HG03457 (cell line): ENCODE results near the gene SH3TC1.

Experiments used
- ATAC-seq: cut with Tn5 transposase; IDR thresholded peaks from one replicate; pipeline ENCODE4 v1.9.1; 2021; ENCODE audit warnings: moderate number of reproducible peaks; ENCODE audit not compliant: unreplicated experiment

The SH3TC1 gene

GRCh38 chr4:8272472-8273428, 73.7 kb downstream of the SH3TC1 start:
- ATAC-seq = no peak

GRCh38 chr4:8273450-8273849, 74.4 kb downstream of the SH3TC1 start:
- no peak for ATAC-seq

GRCh38 chr4:8274066-8274652, 75.1 kb downstream of the SH3TC1 start:
- ATAC-seq = no peak

GRCh38 chr4:8274765-8275547, 75.9 kb downstream of the SH3TC1 start:
- ATAC-seq = no peak

- no peak for ATAC-seq
Measured at GRCh38 chr4:8275548-8275910, 76.4 kb downstream of the SH3TC1 start.

GRCh38 chr4:8276358-8277240, 77.5 kb downstream of the SH3TC1 start:
- ATAC-seq = no peak

GRCh38 chr4:8277356-8278008, 78.4 kb downstream of the SH3TC1 start:
- ATAC-seq = no peak

- ATAC-seq = no peak
Measured at GRCh38 chr4:8278009-8278395, 78.9 kb downstream of the SH3TC1 start.

- no peak for ATAC-seq
Measured at GRCh38 chr4:8278421-8279287, 79.6 kb downstream of the SH3TC1 start.

- ATAC-seq = no peak
Measured at GRCh38 chr4:8279321-8280157, 80.4 kb downstream of the SH3TC1 start.

- ATAC-seq = no peak
Measured at GRCh38 chr4:8280158-8280875, 81.2 kb downstream of the SH3TC1 start.

GRCh38 chr4:8280876-8281440, 81.9 kb downstream of the SH3TC1 start:
- ATAC-seq = no peak

GRCh38 chr4:8281519-8282133, 82.5 kb downstream of the SH3TC1 start:
- no peak for ATAC-seq

- ATAC-seq = no peak
Measured at GRCh38 chr4:8282134-8282641, 83.1 kb downstream of the SH3TC1 start.

- ATAC-seq = no peak
Measured at GRCh38 chr4:8282742-8283141, 83.7 kb downstream of the SH3TC1 start.

GRCh38 chr4:8283161-8283560, 84.1 kb downstream of the SH3TC1 start:
- no peak for ATAC-seq
